ENCODE results near the gene CST2.
"Not testable (repeated sequence)": the region's sequence is repeated elsewhere in the genome, so short reads cannot be mapped to it uniquely, and the experiment has no call there.

GRCh38 chr20:23799216-23799847 is 27.2 kb downstream of the CST2 start:
- TF ChIP-seq SIN3A (IDR thresholded peaks at IDR 0.05; ENCODE audit: borderline replicate concordance, insufficient read depth, low read depth, low read length); TCF7L2 (IDR thresholded peaks at IDR 0.05; ENCODE audit: low read depth, low read length); POLR2AphosphoS5 (IDR thresholded peaks at IDR 0.05; ENCODE audit: low read depth, low read length): not testable (repeated sequence)
- TF ChIP-seq, protein P1, sequence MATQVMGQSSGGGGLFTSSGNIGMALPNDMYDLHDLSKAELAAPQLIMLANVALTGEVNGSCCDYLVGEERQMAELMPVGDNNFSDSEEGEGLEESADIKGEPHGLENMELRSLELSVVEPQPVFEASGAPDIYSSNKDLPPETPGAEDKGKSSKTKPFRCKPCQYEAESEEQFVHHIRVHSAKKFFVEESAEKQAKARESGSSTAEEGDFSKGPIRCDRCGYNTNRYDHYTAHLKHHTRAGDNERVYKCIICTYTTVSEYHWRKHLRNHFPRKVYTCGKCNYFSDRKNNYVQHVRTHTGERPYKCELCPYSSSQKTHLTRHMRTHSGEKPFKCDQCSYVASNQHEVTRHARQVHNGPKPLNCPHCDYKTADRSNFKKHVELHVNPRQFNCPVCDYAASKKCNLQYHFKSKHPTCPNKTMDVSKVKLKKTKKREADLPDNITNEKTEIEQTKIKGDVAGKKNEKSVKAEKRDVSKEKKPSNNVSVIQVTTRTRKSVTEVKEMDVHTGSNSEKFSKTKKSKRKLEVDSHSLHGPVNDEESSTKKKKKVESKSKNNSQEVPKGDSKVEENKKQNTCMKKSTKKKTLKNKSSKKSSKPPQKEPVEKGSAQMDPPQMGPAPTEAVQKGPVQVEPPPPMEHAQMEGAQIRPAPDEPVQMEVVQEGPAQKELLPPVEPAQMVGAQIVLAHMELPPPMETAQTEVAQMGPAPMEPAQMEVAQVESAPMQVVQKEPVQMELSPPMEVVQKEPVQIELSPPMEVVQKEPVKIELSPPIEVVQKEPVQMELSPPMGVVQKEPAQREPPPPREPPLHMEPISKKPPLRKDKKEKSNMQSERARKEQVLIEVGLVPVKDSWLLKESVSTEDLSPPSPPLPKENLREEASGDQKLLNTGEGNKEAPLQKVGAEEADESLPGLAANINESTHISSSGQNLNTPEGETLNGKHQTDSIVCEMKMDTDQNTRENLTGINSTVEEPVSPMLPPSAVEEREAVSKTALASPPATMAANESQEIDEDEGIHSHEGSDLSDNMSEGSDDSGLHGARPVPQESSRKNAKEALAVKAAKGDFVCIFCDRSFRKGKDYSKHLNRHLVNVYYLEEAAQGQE (IDR thresholded peaks at IDR 0.05; ENCODE audit: insufficient read depth in 1 of 2, low read depth in 2 of 2, low read length in 1 of 2), result not testable (repeated sequence)
- TF ChIP-seq, protein P2, sequence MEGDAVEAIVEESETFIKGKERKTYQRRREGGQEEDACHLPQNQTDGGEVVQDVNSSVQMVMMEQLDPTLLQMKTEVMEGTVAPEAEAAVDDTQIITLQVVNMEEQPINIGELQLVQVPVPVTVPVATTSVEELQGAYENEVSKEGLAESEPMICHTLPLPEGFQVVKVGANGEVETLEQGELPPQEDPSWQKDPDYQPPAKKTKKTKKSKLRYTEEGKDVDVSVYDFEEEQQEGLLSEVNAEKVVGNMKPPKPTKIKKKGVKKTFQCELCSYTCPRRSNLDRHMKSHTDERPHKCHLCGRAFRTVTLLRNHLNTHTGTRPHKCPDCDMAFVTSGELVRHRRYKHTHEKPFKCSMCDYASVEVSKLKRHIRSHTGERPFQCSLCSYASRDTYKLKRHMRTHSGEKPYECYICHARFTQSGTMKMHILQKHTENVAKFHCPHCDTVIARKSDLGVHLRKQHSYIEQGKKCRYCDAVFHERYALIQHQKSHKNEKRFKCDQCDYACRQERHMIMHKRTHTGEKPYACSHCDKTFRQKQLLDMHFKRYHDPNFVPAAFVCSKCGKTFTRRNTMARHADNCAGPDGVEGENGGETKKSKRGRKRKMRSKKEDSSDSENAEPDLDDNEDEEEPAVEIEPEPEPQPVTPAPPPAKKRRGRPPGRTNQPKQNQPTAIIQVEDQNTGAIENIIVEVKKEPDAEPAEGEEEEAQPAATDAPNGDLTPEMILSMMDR (IDR thresholded peaks at IDR 0.05), result peak; percentile 83

Data from Panc1 (cell line).